HepG2 (cell line): Measurements from ENCODE around the gene BCO1. TPM values are rescaled to one million over a fixed set of nuclear protein-coding genes. Genes with fewer than 3 reads are reported as not detected.
A peak's percentile ranks its signal among the peaks of the same experiment; 100 is the strongest.

Source experiments
- ELF1 ChIP-seq: sonication (generic); formaldehyde crosslinking; IDR thresholded peaks from 2 replicates; pipeline ENCODE4 v1.4.0; 2020; ENCODE audit warnings: missing genetic modification reagents
- GATAD2A ChIP-seq: IDR thresholded peaks from 2 replicates; pipeline ENCODE4 v1.6.1; 2016
- HDAC6 ChIP-seq: fragments of 200-600 bp; sonication (generic); IDR thresholded peaks from 2 replicates; pipeline ENCODE4 v1.7.0; 2017; ENCODE audit warnings: mild to moderate bottlenecking, antibody characterized with exemption, low read length, low read depth
- HINFP ChIP-seq: sonication (generic); formaldehyde crosslinking; IDR thresholded peaks from 2 replicates; pipeline ENCODE4 v1.4.0; 2020; ENCODE audit warnings: low read depth, mild to moderate bottlenecking, missing genetic modification reagents
- IKZF4 ChIP-seq: sonication (generic); formaldehyde crosslinking; IDR thresholded peaks from 2 replicates; pipeline ENCODE4 v1.5.1; 2020; ENCODE audit warnings: borderline replicate concordance, mild to moderate bottlenecking, low read depth, missing genetic modification reagents; ENCODE audit errors: not compliant biosample characterization
- IRF9 ChIP-seq: sonication (generic); formaldehyde crosslinking; IDR thresholded peaks from 2 replicates; pipeline ENCODE4 v1.8.0; 2022; ENCODE audit warnings: missing genetic modification reagents, mild to moderate bottlenecking, borderline replicate concordance
- KAT8 ChIP-seq: IDR thresholded peaks from 2 replicates; pipeline ENCODE4 v1.6.1; 2016; ENCODE audit warnings: missing genetic modification reagents, missing compliant biosample characterization
- NBN ChIP-seq: fragments of 450-650 bp; conservative IDR thresholded peaks from 2 replicates; pipeline ENCODE4 v1.6.1; 2017
- SP4 ChIP-seq: sonication (generic); formaldehyde crosslinking; IDR thresholded peaks from 2 replicates; pipeline ENCODE4 v1.8.1; 2023; ENCODE audit warnings: mild to moderate bottlenecking, missing genetic modification reagents
- THYN1 ChIP-seq: sonication (generic); formaldehyde crosslinking; IDR thresholded peaks from 2 replicates; pipeline ENCODE4 v1.8.1; 2023; ENCODE audit warnings: low read depth, mild to moderate bottlenecking, moderate library complexity, missing genetic modification reagents, borderline replicate concordance
- ZBTB40 ChIP-seq, 2 experiments: fragments of 450-650 bp in 1 of 2; sonication (generic) in 1 of 2; formaldehyde crosslinking in 1 of 2; IDR thresholded peaks; 2 replicates each; pipeline versions ENCODE4 v1.6.1 to v1.8.0; 2016 to 2022; ENCODE audit warnings: antibody characterized with exemption in 1 of 2, mild to moderate bottlenecking in 1 of 2, missing genetic modification reagents in 1 of 2
- ZNF10 ChIP-seq: sonication (generic); formaldehyde crosslinking; IDR thresholded peaks from 2 replicates; pipeline ENCODE4 v1.4.0; 2020; ENCODE audit warnings: mild to moderate bottlenecking, low read depth, missing genetic modification reagents, borderline replicate concordance
- ZNF589 ChIP-seq: sonication (generic); formaldehyde crosslinking; conservative IDR thresholded peaks from 2 replicates; pipeline ENCODE4 v1.8.0; 2022; ENCODE audit warnings: mild to moderate bottlenecking, moderate library complexity, missing genetic modification reagents
- ZNF644 ChIP-seq: IDR thresholded peaks from 2 replicates; pipeline ENCODE4 v1.6.1; 2016; ENCODE audit warnings: low read depth
- ZSCAN31 ChIP-seq: sonication (generic); formaldehyde crosslinking; IDR thresholded peaks from 2 replicates; pipeline ENCODE4 v1.5.0; 2020; ENCODE audit warnings: low read depth, mild to moderate bottlenecking, missing genetic modification reagents
- polyA plus RNA-seq, 8 experiments: library from polyadenylated mRNA; depleted of rRNA in 3 of 8; stranded (reverse) in 7 of 8; unstranded in 1 of 8; fragments of >200 nt; fragmentation: Illumina TruSeq in 4 of 8; extraction: Trizol in 4 of 8; gene quantifications; 2 replicates each; pipeline versions ENCODE4 v1.2.1 to v1.2.3, GENCODE V29; 2011 to 2016; ENCODE audit warnings: low read depth in 4 of 8, missing spikeins in 1 of 8, mixed read lengths in 1 of 8; ENCODE audit not compliant: insufficient read depth in 1 of 8
- total RNA-seq, 5 experiments: library from RNA; depleted of rRNA; stranded (reverse); fragments of >200 nt; fragmentation: Illumina TruSeq; extraction: Trizol; gene quantifications; 2 replicates each; pipeline ENCODE4 v1.2.3, GENCODE V29; 2016; ENCODE audit warnings: low read depth in 1 of 5
- TF ChIP-seq, protein P1 (sequence below): sonication (generic); formaldehyde crosslinking; IDR thresholded peaks from 2 replicates; pipeline ENCODE4 v1.5.0; 2020; ENCODE audit warnings: missing genetic modification reagents

The BCO1 gene
- total and polyA plus RNA-seq, 2 of the 13 experiments (the other 11 are each of a cell fraction or from before 2014, with no cell fraction given) = 0.11 TPM; not detected in 1

GRCh38 chr16:81314603-81315270 is 76.2 kb downstream of the BCO1 start, which contains the start of gene GAN (continued):
- TF ChIP-seq THYN1 (CRISPR knock-in tag) (no peak), KAT8 (CRISPR knock-in tag) (peak; percentile 98), ZNF10 (CRISPR knock-in tag) (no peak), IKZF4 (CRISPR knock-in tag) (peak; percentile 91), ELF1 (CRISPR knock-in tag) (peak; percentile 76), ZNF589 (CRISPR knock-in tag) (no peak), SP4 (CRISPR knock-in tag) (peak; percentile 91), ZNF644 (CRISPR knock-in tag) (no peak), HINFP (peak; percentile 44; the same call in 1 of the 2 replicates), GATAD2A (CRISPR knock-in tag) (peak; percentile 73), ZSCAN31 (CRISPR knock-in tag) (peak; percentile 95), NBN (no peak), IRF9 (CRISPR knock-in tag) (peak; percentile 91), ZBTB40 (IDR thresholded peaks at IDR 0.05) (no peak), ZBTB40 (CRISPR knock-in tag; IDR thresholded peaks at IDR 0.05) (peak; percentile 14; the same call in 1 of the 2 replicates), HDAC6 (no peak)
- TF ChIP-seq, protein P1, sequence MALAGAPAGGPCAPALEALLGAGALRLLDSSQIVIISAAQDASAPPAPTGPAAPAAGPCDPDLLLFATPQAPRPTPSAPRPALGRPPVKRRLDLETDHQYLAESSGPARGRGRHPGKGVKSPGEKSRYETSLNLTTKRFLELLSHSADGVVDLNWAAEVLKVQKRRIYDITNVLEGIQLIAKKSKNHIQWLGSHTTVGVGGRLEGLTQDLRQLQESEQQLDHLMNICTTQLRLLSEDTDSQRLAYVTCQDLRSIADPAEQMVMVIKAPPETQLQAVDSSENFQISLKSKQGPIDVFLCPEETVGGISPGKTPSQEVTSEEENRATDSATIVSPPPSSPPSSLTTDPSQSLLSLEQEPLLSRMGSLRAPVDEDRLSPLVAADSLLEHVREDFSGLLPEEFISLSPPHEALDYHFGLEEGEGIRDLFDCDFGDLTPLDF (CRISPR knock-in tag) = peak; percentile 73; the same call in 1 of the 2 replicates
